Gastrocnemius medialis (tissue), 4 donors: ENCODE measurements around the gene COMP. TPM values are rescaled to one million over a fixed set of nuclear protein-coding genes. Genes with fewer than 3 reads are reported as not detected.

ENCODE experiments used
- ATAC-seq, 2 donors: fragments of 150-250 bp; one replicate each; pipeline ENCODE4 v1.9.1; 2016
- DNase-seq, 2 donors: peaks; one replicate each; pipeline ENCODE4 v3.0.0-alpha.2; 2019
- H3K27ac ChIP-seq, 4 donors: fragments of 200-600 bp; sonication (generic); 1 replicate in 1 of 4; 2 replicates in 3 of 4; pipeline ENCODE4 v1.5.1; 2016 to 2018; ENCODE audit warnings: mild to moderate bottlenecking in 2 of 4, moderate library complexity in 1 of 4
- H3K27me3 ChIP-seq, 3 donors: fragments of 200-600 bp; sonication (generic) in 2 of 3; 1 replicate in 1 of 3; 2 replicates in 2 of 3; pipeline versions ENCODE4 v1.5.1 to v1.6.0; 2016 to 2019; ENCODE audit warnings: mild to moderate bottlenecking in 1 of 3, moderate library complexity in 1 of 3
- H3K36me3 ChIP-seq, 2 donors: fragments of 200-600 bp; sonication (generic) in 1 of 2; one replicate each; pipeline ENCODE4 v1.5.1; 2017 to 2018
- H3K4me1 ChIP-seq, 2 donors: fragments of 200-600 bp; sonication (generic) in 1 of 2; one replicate each; pipeline ENCODE4 v1.5.1; 2016 to 2017; ENCODE audit warnings: mild to moderate bottlenecking in 2 of 2
- H3K4me3 ChIP-seq, 4 donors: fragments of 200-600 bp; sonication (generic) in 3 of 4; 1 replicate in 1 of 4; 2 replicates in 3 of 4; pipeline ENCODE4 v1.5.1; 2016 to 2019; ENCODE audit warnings: mild to moderate bottlenecking in 2 of 4
- H3K9me3 ChIP-seq, 3 donors: fragments of 200-600 bp; sonication (generic) in 2 of 3; 1 replicate in 1 of 3; 2 replicates in 2 of 3; pipeline ENCODE4 v1.5.1; 2016 to 2019
- POLR2A ChIP-seq, 2 donors: fragments of 450-650 bp; IDR thresholded peaks; one replicate each; pipeline ENCODE4 v1.6.1; 2017; ENCODE audit warnings: antibody characterized with exemption in 2 of 2, mild to moderate bottlenecking in 2 of 2, moderate library complexity in 2 of 2
- in situ Hi-C, 4 donors: fragments of 200-750 bp; cut with MboI; loops; one replicate each; pipeline versions ENCODE4 v1.15.0 to v1.8.0; 2017; ENCODE audit warnings: low sequenced_read_pairs in 4 of 4
- intact Hi-C: fragments of 100-400 bp; cut with DNase I; formaldehyde crosslinking; loops from one replicate; pipeline ENCODE4 v1.15.1; 2023; ENCODE audit warnings: low total_unique reads
- total RNA-seq, 4 donors: library from RNA; depleted of rRNA; stranded (reverse); fragments of >200 nt; gene quantifications; one replicate each; pipeline versions ENCODE4 v1.1.0 to v1.2.3, GENCODE V29; 2016
- TF ChIP-seq, protein P1 (sequence below), 5 experiments: fragments of 450-650 bp in 3 of 5; fragments of 200-600 bp in 2 of 5; sonication (generic) in 2 of 5; IDR thresholded peaks in 4 of 5; conservative IDR thresholded peaks in 1 of 5; 1 replicate in 4 of 5; 2 replicates in 1 of 5; pipeline ENCODE4 v1.5.1; 2016 to 2019; ENCODE audit warnings: antibody characterized with exemption in 5 of 5, mild to moderate bottlenecking in 3 of 5, moderate library complexity in 3 of 5

COMP gene
- total RNA-seq, 4 donors from 2014 or later = 0.24 to 77.8 (median 1.3) TPM; not detected in 1

DNA sequence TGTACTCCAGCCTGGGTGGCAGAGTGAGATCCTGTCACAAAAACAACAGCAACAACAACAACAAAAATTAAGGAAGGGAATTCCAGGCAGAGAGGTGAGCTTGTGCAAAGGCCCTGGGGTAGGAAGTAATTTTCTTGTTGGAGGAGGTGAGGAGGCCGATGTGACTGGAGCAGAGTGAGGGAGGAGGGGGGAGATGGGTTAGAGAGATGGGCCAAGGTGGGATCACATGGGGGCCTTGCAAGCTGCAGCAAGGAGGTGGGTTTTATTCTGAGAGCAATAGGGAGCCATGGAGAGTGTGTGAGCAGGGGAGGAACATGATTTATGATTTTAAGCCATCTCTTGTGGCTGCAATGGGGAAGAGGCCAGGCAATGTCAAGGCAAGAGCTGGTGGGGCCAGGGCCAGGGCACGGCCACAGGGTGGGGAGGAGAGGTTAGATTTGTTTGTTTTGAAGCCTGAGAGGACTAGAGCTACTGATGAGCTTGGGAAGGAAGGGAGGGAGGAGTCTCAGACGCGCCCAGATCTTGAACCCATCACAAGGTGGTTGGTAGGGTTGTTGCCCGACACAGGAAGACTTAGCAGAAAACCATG lies 12.5 kb upstream of the COMP start:
- DNase-seq (no peak), ATAC-seq (no peak)
- H3K4me3 ChIP-seq = no peak overlapping the region
- peaks cover 0 to 9% (median 0%) of the 10 kb centered on the region in 3 donors for H3K27me3 ChIP-seq
- intact Hi-C loops = no loop called here
- no peaks in the 10 kb centered on the region for H3K9me3 ChIP-seq
- H3K36me3 ChIP-seq = no peaks in the 10 kb centered on the region
- TF ChIP-seq, protein P1, sequence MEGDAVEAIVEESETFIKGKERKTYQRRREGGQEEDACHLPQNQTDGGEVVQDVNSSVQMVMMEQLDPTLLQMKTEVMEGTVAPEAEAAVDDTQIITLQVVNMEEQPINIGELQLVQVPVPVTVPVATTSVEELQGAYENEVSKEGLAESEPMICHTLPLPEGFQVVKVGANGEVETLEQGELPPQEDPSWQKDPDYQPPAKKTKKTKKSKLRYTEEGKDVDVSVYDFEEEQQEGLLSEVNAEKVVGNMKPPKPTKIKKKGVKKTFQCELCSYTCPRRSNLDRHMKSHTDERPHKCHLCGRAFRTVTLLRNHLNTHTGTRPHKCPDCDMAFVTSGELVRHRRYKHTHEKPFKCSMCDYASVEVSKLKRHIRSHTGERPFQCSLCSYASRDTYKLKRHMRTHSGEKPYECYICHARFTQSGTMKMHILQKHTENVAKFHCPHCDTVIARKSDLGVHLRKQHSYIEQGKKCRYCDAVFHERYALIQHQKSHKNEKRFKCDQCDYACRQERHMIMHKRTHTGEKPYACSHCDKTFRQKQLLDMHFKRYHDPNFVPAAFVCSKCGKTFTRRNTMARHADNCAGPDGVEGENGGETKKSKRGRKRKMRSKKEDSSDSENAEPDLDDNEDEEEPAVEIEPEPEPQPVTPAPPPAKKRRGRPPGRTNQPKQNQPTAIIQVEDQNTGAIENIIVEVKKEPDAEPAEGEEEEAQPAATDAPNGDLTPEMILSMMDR (IDR thresholded peaks at IDR 0.05 in 4 of 5, conservative IDR thresholded peaks at IDR 0.05 in 1 of 5) = no peak
- TF ChIP-seq POLR2A (IDR thresholded peaks at IDR 0.05) = no peak
- in situ Hi-C loops = no loop called here
- peaks cover 0 to 1% of the 10 kb centered on the region in 2 donors for H3K4me1 ChIP-seq
- H3K27ac ChIP-seq = no peak overlapping the region

- intact Hi-C loops (no loop called here), in situ Hi-C loops (no loop called here)
- Histone ChIP-seq H3K4me1 (no peaks in the 10 kb centered on the region), H3K4me3 (no peak overlapping the region), H3K36me3 (no peaks in the 10 kb centered on the region), H3K9me3 (no peaks in the 10 kb centered on the region), H3K27me3 (peaks cover 0 to 17% (median 7%) of the 10 kb centered on the region in 3 donors), H3K27ac (no peak overlapping the region)
- ATAC-seq (no peak), DNase-seq (no peak)
- TF ChIP-seq, protein P1 (IDR thresholded peaks at IDR 0.05 in 4 of 5, conservative IDR thresholded peaks at IDR 0.05 in 1 of 5) = no peak
- no peak for TF ChIP-seq POLR2A (IDR thresholded peaks at IDR 0.05)
Measured at GRCh38 chr19:18802354-18802753, 11.2 kb upstream of the COMP start.

DNA sequence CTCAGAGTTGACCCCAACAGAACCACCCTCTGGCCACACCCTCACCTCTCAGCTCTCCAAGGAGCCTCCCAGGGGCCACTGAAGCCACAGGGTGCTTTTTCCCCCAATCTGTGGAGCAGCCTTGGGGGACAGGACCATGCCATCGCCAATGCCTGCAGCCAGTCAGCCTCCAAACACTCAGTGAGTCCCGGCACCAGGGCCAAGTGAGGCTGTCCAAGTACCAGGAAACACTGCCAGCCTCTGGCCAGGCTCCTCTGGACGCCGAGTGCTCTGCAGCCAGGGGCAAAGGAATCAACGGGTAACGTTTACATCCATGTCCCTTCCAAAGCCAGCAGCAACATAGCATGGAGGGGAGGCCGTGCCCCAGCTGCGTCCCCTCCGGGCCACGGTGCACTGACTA lies 9.5 kb upstream of the COMP start:
- H3K4me3 ChIP-seq = no peak overlapping the region
- H3K9me3 ChIP-seq = no peaks in the 10 kb centered on the region
- no peaks in the 10 kb centered on the region for H3K36me3 ChIP-seq
- TF ChIP-seq, protein P1 (IDR thresholded peaks at IDR 0.05 in 4 of 5, conservative IDR thresholded peaks at IDR 0.05 in 1 of 5) = no peak
- TF ChIP-seq POLR2A (IDR thresholded peaks at IDR 0.05) = no peak
- in situ Hi-C loops (no loop called here), intact Hi-C loops (no loop called here)
- no peak overlapping the region for H3K27ac ChIP-seq
- no peak for ATAC-seq
- DNase-seq = no peak
- peaks cover 10 to 26% (median 16%) of the 10 kb centered on the region in 3 donors for H3K27me3 ChIP-seq
- H3K4me1 ChIP-seq = no peaks in the 10 kb centered on the region

DNA sequence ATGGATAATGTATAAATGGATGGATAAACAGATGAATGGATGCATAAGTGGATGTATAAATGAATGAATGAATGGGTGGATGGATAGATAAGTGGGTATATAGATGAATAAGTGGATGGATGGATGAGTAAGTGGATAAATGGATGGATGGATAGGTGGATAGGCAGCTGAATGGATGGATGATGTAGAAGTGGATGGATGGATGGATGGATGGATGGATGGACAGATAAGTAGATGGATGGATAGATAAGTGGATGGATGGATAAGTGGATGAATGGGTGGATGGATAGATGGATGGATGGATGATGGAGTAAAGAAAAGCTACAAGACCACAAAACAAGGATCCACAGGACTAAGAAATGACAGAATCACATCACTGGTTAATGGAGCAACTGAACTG lies 9.0 kb upstream of the COMP start:
- TF ChIP-seq, protein P1 (IDR thresholded peaks at IDR 0.05 in 4 of 5, conservative IDR thresholded peaks at IDR 0.05 in 1 of 5) = no peak
- TF ChIP-seq POLR2A (IDR thresholded peaks at IDR 0.05) = no peak
- H3K4me1 ChIP-seq = no peaks in the 10 kb centered on the region
- DNase-seq (no peak), ATAC-seq (no peak)
- H3K36me3 ChIP-seq = no peaks in the 10 kb centered on the region
- H3K27me3 ChIP-seq = peaks cover 16 to 32% (median 20%) of the 10 kb centered on the region in 3 donors
- no peak overlapping the region for H3K4me3 ChIP-seq
- H3K9me3 ChIP-seq = no peaks in the 10 kb centered on the region
- in situ Hi-C loops = no loop called here
- H3K27ac ChIP-seq = no peak overlapping the region
- intact Hi-C loops = no loop called here
